Body of pancreas (tissue), 4 donors: Measurements from ENCODE around the gene TMEM255B. TPM values are rescaled to one million over a fixed set of nuclear protein-coding genes. Genes with fewer than 3 reads are reported as not detected.
A peak's percentile ranks its signal among the peaks of the same experiment; 100 is the strongest.

Experiments used
- ATAC-seq: fragments of 150-250 bp; one replicate; pipeline ENCODE4 v1.9.1; 2016
- DNase-seq, 4 donors: peaks; one replicate each; pipeline ENCODE4 v3.0.0-alpha.2; 2019
- H3K27ac ChIP-seq, 4 donors: fragments of 200-600 bp; sonication (generic); 1 replicate in 3 of 4; 2 replicates in 1 of 4; pipeline versions ENCODE4 v1.5.1 to v1.6.1; 2016 to 2019; ENCODE audit warnings: mild to moderate bottlenecking in 1 of 4, mixed read lengths in 1 of 4, moderate library complexity in 1 of 4
- H3K27me3 ChIP-seq, 2 donors: fragments of 200-600 bp; sonication (generic); one replicate each; pipeline ENCODE4 v1.6.0; 2016; ENCODE audit warnings: mild to moderate bottlenecking in 1 of 2
- H3K36me3 ChIP-seq, 2 donors: fragments of 200-600 bp; sonication (generic); replicated peaks in 1 of 2; 2 replicates each; pipeline ENCODE4 v1.5.1; 2016; ENCODE audit warnings: low read depth in 2 of 2; ENCODE audit not compliant: insufficient read depth in 1 of 2
- H3K4me1 ChIP-seq: fragments of 200-600 bp; sonication (generic); one replicate; pipeline ENCODE4 v1.6.0; 2016
- H3K4me3 ChIP-seq, 2 donors: fragments of 200-600 bp; sonication (generic); 1 replicate in 1 of 2; 2 replicates in 1 of 2; pipeline ENCODE4 v1.5.1; 2016 to 2019
- H3K9me3 ChIP-seq, 3 donors: fragments of 200-600 bp; sonication (generic); 1 replicate in 2 of 3; 2 replicates in 1 of 3; pipeline ENCODE4 v1.5.1; 2016
- POLR2A ChIP-seq, 3 donors: fragments of 450-650 bp; IDR thresholded peaks; one replicate each; pipeline ENCODE4 v1.6.1; 2016; ENCODE audit warnings: antibody characterized with exemption in 3 of 3, mild to moderate bottlenecking in 2 of 3
- WGBS, 2 donors: methylation state at CpG; one replicate each; pipeline ENCODE4 v1.1.5; 2017; 5-methylcytosine and 5-hydroxymethylcytosine counted together
- intact Hi-C: fragments of 100-400 bp; cut with DNase I; formaldehyde crosslinking; loops from one replicate; pipeline ENCODE4 v1.15.1; 2023
- total RNA-seq, 2 donors: library from RNA; depleted of rRNA; stranded (reverse); fragments of >200 nt; gene quantifications; one replicate each; pipeline ENCODE4 v1.1.0, GENCODE V29; 2016
- TF ChIP-seq, protein P1 (sequence below), 7 experiments: fragments of 450-650 bp in 4 of 7; fragments of 200-600 bp in 3 of 7; sonication (generic) in 3 of 7; IDR thresholded peaks; one replicate each; pipeline ENCODE4 v1.5.1; 2016 to 2019; ENCODE audit warnings: antibody characterized with exemption in 7 of 7

The TMEM255B gene
- total RNA-seq, 2 donors from 2014 or later: 1.0 to 4.6 TPM

GRCh38 chr13:113862191-113862930, 103.3 kb downstream of the TMEM255B start:
- ATAC-seq (no peak), DNase-seq (peak in 1 of 4 donors; percentile 11)
- Histone ChIP-seq H3K4me1 (peaks cover 46% of the 10 kb centered on the region), H3K4me3 (peak overlapping the region; percentile 24 to 77), H3K27me3 (no peaks in the 10 kb centered on the region), H3K36me3 (peaks cover 0 to 1% of the 10 kb centered on the region in 2 donors), H3K9me3 (no peaks in the 10 kb centered on the region), H3K27ac (peak overlapping the region; percentile 27 to 91 (median 86))
- no peak for TF ChIP-seq POLR2A (IDR thresholded peaks at IDR 0.05)
- TF ChIP-seq, protein P1, sequence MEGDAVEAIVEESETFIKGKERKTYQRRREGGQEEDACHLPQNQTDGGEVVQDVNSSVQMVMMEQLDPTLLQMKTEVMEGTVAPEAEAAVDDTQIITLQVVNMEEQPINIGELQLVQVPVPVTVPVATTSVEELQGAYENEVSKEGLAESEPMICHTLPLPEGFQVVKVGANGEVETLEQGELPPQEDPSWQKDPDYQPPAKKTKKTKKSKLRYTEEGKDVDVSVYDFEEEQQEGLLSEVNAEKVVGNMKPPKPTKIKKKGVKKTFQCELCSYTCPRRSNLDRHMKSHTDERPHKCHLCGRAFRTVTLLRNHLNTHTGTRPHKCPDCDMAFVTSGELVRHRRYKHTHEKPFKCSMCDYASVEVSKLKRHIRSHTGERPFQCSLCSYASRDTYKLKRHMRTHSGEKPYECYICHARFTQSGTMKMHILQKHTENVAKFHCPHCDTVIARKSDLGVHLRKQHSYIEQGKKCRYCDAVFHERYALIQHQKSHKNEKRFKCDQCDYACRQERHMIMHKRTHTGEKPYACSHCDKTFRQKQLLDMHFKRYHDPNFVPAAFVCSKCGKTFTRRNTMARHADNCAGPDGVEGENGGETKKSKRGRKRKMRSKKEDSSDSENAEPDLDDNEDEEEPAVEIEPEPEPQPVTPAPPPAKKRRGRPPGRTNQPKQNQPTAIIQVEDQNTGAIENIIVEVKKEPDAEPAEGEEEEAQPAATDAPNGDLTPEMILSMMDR (IDR thresholded peaks at IDR 0.05): no peak
- intact Hi-C loops: no loop called here
- 58 to 67% methylated on average over 19 to 31 of the region's 31 CpGs for WGBS, 2 donors

- H3K27me3 ChIP-seq: no peaks in the 10 kb centered on the region
- TF ChIP-seq, protein P1 (IDR thresholded peaks at IDR 0.05): no peak
- TF ChIP-seq POLR2A (IDR thresholded peaks at IDR 0.05): peak; percentile 21 to 72 (median 69)
- ATAC-seq (peak; percentile 57), DNase-seq (peak; percentile 53 to 65 (median 62))
- H3K27ac ChIP-seq: peak overlapping the region; percentile 63 to 91 (median 86)
- 8 to 13% methylated on average over 12 to 40 of the region's 60 CpGs for WGBS, 2 donors
- peaks cover 0 to 1% of the 10 kb centered on the region in 2 donors for H3K36me3 ChIP-seq
- H3K9me3 ChIP-seq: no peaks in the 10 kb centered on the region
- peak overlapping the region; percentile 24 to 77 for H3K4me3 ChIP-seq
- peaks cover 43% of the 10 kb centered on the region for H3K4me1 ChIP-seq
- intact Hi-C loops: no loop called here
Observed at GRCh38 chr13:113862931-113863523, 104.0 kb downstream of the TMEM255B start.

GRCh38 chr13:113863524-113864272, 104.7 kb downstream of the TMEM255B start, which contains the start of gene GAS6:
Gene GAS6 (minus strand): TSS chr13:113864076. CDS start chr13:113863920, 156 bp downstream.
- peaks cover 43% of the 10 kb centered on the region for H3K4me1 ChIP-seq
- H3K27me3 ChIP-seq: no peaks in the 10 kb centered on the region
- no peaks in the 10 kb centered on the region for H3K9me3 ChIP-seq
- 0% methylated on average over 5 to 106 of the region's 116 CpGs for WGBS, 2 donors
- intact Hi-C loops: no loop called here
- no peaks in the 10 kb centered on the region for H3K36me3 ChIP-seq
- peak within 1 kb of the TSS; percentile 24 to 77 for H3K4me3 ChIP-seq
- no peak for TF ChIP-seq POLR2A (IDR thresholded peaks at IDR 0.05)
- TF ChIP-seq, protein P1 (IDR thresholded peaks at IDR 0.05): peak in 1 of 7 experiments; percentile 17
- DNase-seq (peak; percentile 62 to 74 (median 69)), ATAC-seq (peak; percentile 69)
- peak within 1 kb of the TSS; percentile 63 to 91 (median 86) for H3K27ac ChIP-seq

- Histone ChIP-seq H3K9me3 (no peaks in the 10 kb centered on the region), H3K27ac (peak overlapping the region; percentile 63 to 91 (median 86)), H3K4me3 (no peak overlapping the region), H3K27me3 (no peaks in the 10 kb centered on the region), H3K36me3 (no peaks in the 10 kb centered on the region), H3K4me1 (peaks cover 43% of the 10 kb centered on the region)
- TF ChIP-seq, protein P1 (IDR thresholded peaks at IDR 0.05): no peak
- peak in 1 of 3 donors; percentile 10 for TF ChIP-seq POLR2A (IDR thresholded peaks at IDR 0.05)
- ATAC-seq: no peak
- DNase-seq: peak in 1 of 4 donors; percentile 11
- 9% methylated on average over 10 of the region's 10 CpGs for WGBS, 2 donors
- intact Hi-C loops: no loop called here
Observed at GRCh38 chr13:113864273-113864890, 105.4 kb downstream of the TMEM255B start.
